ENCODE measurements around the gene NPB.

NPB gene

DNA sequence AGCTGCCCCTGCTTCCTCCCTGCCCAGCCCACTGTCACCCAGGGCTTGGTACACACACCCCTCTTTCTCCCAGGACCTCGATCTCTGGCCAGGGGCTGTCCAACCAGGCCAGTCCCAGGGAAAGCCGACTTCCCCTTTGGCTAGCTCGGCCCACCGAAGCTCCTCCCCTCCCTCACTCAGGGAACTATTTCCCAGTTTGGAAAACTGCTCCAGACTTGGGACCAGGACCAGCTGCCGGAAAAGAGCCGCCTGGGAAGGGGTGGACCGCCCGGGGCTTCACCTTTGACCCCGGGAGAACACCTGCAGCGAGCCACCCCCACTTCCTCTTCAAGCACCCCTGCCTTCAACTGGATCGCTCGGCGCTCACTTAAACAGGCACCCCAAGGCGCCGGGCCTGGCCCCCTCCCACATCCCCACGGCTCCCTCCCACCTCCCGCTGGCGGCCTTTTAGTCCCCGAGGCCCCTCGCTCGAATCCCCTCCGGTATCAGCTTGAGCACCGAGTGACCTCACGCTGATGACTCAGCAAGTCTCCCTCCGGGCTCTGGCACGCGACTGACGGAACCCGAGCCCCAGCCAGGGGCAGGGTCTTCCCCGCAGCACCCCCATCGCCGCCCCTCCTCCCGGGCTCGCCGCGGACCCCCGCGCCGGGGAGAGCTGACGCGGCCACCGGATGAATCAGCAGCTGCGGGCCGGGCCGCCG lies 24.6 kb downstream of the NPB start:
- peak; percentile 77 to 84 for DNase-seq

DNA sequence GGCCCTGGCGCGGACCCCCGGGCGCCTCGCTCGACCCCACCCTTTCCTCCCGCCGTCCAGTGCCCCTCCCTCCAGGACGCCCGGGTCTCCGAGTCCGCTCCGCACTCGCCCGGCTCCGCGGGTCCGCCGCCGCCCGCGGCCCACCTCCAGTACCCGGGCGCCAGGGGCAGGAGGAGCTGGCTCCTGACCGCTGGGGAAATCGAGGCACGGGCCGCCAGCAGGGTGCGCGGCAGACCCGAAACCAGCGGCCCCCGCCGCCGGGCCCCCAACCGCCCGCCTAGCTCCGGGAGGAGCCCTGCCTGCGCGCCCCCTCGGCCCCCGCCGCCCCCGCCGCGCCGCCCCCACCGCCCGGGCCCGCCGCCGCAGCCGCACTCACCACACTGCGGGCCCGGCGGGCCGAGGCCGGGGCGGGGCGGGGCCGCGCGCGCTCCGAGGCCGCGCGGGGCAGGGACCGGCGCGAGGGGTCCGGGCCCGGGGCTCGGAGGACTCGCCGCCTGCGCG lies 25.2 kb downstream of the NPB start:
- no peak for DNase-seq

DNA sequence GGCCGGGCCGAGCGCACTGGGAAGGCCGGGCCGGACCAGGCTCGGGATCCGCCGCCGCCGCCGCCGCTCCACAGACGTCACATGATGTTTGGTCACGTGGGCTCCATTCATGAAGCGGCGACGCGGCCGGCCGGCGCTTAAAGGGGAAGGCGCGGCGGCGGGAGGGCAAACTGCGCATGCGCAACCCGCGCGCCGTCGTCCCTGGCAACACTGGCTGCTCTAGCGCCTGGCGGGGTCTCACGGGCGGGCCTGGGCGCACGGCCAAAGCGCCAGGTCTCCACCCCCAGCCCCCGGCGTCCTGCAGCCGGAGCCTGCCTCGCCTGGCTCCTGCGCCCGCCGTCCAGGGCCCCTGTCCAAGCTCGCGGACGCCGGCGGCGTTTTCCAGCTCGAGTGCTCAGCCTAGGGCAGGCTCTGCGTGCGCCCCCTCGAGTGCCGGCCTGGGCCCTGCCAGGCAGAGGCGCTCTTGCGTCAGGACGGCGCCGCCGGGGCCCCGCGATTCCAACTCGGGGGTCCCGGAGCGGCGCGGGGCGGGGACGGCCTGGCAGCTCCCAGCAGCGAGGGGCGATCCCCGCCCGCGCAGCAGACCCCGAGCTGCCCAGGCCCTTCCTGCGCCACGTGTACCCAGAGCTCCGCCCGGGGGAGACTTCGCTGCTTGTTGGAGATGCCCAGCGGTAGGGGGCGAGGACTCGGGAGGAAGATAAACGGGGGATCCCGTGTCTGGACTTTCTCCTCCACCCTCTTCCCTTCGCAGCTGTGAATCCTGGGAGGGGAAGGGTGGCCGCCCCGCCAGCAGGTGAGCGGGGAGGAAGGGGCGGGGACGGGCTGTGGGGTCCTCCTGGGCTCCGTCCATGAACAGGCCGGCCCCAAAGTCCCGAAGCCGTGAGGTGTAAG lies 25.9 kb downstream of the NPB start, which contains the start of gene MAFG:
TSS of gene MAFG (minus strand) at position 83 of the 891 bp plus-strand sequence. CDS start 4,550 bp downstream, outside the sequence.
- peak; percentile 91 to 95 for DNase-seq

DNA sequence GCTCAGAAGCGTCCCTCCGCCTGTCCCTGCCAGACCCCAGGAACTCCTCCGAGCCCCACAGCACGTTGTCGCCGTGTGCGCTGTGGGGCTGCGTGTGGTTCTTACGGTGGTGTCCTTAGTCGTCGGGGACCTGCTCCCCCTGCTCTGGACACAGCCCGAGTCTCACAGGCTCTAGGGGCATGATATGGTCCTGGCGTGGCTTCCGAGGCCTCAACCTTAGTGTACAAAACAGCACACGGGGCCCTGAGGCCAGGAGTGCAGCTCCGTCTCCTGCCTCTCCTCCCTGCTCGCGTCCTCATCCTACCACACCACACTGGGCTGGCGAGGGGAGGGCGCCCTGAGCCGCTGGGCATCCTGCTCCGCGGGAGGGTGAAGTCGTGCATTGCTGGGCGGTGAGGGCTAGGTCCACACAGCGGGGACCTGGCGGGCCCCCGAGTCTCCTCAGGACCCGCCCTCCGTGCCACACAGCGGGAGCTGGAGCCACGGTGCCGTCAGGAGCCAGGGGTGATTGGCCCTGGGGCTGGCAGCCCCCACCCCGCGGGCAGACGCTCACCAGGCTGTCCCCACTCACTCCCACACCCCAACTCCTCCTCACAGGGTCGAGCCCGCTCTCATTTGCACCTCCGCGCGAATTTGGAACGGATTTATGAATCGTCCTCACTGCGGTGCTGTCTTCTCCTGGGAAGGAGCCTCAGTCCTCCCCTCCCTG lies 26.7 kb downstream of the NPB start:
- DNase-seq = no peak

DNA sequence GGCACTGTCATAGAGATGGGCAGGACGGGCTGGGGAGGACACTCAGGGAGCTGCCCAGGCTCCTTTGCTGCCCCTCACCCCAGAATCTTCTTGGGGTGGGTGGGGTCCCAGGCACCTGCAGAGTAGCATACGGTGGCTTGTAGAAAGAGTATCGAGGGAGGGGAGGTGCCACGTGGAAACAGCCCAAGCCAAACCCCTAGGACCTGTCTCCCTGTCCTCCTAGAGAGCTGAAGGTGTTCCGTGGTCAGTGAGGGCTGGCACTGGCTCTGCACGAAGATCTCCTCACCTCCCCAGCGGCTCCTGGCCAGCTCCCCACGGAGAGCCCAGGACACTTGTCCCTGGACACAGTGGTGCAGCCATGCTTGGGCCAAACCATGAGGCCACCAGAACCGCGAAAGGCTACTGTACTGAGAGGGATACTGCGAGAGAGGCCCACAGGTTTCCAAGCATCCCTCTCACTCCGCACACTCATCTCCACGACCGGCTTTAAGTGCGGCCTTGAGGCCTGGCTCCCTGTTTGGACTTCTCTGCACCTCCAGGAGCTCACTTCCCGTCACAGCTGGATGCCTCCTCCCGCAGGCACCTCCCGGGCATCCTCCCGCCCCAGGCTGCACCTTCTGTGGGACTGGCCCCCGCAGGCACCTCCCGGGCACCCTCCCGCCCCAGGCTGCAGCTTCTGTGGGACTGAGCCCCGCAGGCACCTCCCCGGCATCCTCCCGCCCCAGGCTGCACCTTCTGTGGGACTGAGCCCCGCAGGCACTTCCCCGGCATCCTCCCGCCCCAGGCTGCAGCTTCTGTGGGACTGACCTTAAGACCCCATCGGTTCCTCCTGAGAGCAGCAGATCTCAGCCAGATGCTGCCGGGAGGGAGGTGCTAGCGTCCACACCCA lies 27.5 kb downstream of the NPB start:
- no peak for DNase-seq

DNA sequence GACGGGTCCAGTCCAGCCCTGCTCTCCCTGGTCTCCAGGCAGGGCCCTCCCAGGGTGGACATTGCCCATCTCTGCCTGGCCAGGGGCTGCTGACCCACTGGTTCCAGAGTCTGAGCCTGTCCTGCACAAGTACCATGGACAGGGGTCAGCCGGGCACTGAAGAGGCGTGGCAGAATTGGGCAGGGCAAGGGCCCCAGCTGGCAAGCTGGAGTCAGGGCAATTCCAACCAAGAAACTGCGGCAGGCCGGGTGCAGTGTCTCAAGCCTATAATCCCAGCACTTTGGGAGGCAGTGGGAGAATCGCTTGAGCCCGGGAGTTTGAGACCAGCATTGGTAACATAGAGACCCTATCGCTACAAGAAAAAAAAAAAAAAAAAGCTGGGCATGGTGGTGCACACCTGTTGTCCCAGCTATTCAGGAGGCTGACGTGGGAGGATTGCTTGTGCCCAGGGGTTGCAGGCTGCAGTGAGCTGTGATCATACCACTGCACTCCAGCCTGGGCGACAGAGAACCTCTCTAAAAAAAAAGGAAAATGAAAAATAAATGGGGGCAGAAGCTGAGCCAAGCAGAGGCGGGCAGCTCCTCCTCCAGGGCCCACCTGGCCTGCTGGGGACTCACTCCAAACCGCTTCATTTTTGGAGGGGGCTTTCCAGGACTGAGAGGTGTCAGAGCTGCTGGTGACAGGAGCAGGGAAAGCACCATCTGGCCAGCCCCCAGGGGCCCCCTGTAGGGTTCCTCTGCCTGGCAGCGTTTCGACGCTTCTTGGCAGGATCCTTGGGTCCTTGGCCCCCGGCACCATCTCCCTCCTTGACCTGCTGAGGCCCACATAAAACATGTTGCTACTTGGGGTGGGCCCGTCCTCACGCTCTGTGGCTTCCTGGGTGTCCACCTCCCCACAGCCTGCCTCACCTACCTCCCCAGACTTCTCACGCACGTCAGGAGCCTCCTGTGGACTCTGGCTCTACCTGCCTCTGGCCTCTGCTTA lies 28.4 kb downstream of the NPB start:
- DNase-seq = no peak

DNA sequence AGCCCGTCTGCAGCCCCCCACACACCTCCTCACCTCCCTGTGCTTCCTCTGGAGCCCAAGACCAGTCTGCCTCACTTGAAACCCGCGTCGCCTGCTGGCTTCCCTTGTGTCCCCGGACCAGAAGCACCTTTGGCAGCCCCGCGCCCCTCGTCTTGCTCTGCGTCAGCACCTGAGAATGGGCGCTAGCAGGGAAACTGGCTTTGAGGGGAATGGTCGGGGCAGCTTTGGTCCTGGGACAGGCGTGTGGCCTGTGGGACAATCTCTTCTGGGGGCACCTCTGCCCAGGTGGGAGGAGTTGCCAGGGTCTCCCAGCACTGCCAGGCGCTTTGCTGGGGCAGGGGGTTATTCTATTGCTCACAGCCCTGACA lies 29.1 kb downstream of the NPB start:
- DNase-seq = no peak

DNA sequence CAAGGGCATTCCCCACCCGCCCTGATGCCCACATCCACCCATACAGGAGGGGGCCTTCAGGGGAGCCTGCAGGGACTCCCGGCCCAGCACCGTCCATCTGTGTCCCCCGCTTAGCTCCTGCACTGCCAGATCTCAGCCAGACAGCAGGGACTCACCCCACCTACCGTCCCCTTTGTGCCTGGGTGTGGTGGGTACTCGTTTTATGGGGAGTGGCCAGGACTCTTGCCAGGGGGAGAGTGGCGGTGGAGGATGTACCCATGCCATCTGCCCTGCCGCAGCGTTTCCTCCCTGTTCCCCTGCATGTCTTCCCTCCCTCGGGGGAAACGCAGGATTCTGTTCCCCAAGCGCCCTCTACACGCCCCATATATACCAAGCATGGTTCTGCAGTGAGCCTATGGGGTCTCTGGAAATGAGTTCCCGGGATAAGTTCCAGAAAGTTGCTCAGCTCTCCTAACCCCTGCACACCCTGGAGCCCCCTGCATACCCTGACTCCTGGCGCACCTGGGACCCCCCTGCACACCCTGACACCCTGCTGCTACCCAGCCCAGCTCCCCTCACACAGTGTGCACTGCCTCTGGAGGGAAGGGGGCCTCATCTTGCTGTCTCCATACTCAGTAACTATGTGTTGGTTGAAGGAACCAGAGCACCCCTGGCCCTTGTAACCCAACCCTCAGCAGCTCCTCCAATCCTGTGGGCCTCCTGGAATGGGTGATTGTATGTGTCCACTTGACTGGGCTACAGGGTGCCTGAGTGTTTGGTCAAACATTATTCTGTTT lies 29.7 kb downstream of the NPB start:
- no peak for DNase-seq

DNA sequence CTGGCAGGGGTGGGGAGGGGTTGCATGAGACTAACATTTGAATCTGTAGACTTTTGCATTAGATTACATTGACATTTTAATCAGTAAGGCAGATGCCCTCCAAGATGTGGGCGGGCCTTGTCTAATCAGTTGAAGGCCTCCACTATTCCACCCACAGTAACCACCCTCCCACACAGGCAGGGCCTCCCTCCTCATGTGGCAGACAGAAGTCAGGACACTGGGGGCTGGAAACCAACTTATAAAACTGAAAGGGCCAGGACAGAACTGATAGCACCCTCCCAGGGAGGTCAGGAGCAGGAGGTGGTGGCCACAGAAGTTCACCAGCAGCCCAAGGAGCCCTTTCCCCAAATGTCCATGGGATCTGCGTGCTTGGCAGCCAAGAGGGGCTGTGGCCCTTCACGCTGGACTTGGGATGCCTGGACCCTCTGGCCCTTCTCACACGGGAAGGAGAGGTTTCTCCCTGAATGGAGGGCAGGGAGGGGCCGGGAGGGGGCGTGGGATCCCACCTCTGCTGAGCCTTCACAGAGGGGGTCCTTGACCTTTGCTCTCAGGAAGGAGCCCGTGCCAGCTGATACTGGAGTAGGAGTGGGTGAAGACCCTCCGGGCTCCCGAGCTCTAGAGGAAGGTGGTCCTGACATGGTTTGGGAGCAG lies 30.4 kb downstream of the NPB start:
- DNase-seq = no peak

DNA sequence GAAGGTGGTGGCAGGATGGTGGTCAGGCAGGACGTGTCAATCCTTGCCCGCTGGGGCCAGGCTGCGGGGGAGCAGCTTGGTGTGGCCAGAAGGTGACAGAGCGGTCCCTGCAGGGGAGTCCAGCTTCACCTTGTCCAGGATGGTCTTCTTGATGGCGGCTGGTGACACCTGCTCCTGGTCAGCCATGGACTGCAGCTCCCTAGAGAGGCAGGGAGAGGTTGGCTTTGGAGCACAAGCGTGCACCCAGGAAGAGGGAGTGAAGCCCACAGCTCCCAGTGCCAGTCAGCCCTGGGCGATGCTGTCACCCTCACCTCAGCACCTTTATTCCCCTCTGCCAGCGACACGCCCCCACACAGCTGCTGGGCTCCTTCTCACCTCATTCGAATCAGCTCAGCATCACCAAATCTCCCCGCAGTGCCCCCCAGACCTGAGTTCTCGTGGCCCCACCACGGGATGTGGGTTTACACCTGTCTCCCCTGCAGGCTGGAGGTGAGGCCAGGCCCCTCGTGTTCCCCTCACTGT lies 31.2 kb downstream of the NPB start:
- DNase-seq = no peak

DNA sequence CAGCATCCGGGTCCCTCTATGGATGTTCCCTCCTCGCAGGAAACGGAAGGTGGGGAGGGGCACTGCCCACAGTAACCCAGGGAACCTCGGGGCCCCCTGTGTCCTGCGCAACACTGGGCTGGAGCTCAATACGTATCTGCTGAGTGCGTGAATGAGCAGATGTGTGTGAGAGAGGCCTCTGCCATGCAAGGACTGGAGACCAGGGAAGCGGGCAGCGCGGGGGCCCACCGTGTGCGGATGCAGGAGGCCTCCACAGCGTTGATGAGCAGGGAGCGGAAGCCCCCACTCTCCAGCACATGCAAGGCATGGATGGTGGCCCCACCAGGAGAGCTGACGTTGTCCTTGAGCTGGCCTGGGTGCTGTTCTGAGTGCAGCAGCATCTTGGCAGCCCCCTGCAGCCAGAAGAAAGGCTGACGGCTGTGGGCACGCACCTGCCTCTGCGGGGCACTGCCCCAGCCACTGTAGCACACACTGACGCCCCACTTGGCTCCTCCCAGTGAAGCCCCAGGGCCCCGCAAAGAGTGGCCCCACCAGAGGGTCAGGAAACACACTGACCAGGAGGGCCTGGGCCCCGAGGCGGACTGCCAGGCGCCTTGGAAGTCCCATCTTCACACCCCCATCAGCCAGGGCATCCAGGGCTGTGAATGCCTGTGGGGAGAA lies 32.2 kb downstream of the NPB start:
- DNase-seq = no peak

DNA sequence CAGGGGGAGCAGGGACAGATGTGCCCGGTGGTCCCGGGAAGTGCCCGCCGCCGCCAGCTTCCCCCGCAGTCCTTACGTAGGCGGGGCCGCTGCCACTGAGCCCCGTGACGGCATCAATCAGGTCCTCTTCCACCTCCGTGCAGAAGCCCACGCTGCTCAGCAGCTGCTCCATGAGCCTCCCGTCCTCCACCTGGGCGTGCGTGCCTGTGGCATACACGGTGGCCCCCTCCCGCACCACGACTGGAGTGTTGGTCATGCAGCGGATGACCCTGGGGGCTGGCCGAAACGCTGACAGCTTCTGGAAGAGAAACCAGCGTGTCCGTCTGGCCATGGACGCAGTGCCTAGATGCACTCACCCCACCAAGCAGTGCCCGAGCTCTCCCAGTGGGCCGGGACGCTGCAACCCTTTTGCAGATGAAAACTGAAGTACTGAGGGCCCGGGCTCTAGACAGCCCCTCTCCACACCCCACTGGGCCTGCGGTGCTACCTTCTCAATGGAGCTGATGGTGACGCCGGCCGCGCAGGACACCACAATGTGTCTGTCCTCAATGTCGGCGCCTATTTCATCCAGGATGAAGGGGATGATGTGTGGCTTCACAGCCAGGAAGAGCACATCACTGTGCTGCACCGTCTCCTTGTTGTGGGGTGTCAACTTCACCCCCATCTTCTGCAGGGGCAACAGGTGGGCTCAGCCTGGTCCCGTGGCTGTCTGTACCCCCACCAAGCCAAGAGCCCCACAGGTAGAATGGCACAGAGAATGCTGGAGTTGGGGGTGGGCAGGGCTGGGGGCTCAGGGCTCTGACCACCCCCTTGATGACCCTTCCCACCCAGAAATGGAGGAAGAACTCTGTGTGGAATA lies 33.0 kb downstream of the NPB start:
- no peak for DNase-seq

DNA sequence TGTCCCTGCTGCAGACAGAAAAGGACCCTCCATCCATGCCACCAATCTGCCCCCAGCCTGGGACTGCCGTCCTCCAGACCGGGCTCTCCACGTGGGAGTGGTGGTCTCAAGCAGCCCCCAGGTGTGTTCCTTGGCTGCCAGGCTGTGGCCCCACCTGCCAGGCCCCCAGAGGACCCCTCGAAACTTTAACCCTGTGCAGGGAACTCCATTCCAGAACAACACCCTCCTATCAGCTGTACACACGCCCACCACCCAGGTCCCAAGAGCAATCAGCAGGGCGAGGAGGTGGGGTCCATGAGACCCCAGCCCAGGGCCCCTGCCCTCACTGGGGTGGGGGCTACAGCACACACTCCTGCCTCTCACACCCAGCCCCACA lies 33.7 kb downstream of the NPB start:
- DNase-seq = no peak

DNA sequence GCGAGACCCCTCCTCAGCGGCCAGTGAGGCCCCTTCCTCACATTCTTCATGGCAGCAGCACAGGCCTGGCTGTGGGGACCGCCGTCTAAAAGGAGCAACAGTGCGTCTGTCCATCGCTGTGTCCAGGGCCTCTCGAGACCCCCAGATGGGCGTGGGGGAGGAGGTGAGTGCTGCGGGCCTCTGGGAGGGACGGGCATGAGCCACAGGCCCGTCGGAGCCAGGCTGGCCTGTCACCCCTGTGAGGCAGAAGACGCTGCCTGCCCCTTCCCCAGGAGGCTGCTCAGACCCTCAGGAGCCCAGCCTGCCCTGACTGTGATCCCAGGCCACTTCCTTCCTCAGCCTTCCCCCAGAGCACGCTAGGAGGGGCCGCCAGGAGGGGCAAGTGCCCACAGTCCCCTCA lies 37.2 kb downstream of the NPB start:
- no peak for DNase-seq

DNA sequence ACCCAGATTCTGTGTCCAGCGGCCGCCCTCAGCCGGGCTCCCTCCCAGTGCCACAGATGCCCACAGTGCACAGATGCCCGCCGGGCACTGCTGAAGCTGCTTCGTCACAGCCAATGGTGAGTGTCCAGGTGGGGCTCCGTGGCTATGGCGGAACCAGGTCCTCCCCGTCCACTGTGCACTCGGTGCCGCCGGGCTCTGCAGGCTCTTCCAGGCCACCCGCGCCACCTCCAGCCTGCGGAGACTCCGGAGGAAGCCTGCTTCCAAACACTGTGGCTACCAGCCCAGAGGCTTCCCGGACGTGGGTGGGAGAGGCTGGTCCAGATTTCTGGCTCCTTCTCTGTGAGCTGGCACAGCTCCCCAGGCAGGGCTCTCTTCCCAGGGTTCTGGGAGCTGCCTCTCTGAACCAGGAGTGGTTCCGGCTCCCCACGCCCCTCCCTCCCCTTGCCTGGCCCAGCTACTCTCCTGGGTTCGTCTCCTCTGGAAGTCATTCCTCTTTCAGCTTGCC lies 37.9 kb downstream of the NPB start:
- no peak for DNase-seq

DNA sequence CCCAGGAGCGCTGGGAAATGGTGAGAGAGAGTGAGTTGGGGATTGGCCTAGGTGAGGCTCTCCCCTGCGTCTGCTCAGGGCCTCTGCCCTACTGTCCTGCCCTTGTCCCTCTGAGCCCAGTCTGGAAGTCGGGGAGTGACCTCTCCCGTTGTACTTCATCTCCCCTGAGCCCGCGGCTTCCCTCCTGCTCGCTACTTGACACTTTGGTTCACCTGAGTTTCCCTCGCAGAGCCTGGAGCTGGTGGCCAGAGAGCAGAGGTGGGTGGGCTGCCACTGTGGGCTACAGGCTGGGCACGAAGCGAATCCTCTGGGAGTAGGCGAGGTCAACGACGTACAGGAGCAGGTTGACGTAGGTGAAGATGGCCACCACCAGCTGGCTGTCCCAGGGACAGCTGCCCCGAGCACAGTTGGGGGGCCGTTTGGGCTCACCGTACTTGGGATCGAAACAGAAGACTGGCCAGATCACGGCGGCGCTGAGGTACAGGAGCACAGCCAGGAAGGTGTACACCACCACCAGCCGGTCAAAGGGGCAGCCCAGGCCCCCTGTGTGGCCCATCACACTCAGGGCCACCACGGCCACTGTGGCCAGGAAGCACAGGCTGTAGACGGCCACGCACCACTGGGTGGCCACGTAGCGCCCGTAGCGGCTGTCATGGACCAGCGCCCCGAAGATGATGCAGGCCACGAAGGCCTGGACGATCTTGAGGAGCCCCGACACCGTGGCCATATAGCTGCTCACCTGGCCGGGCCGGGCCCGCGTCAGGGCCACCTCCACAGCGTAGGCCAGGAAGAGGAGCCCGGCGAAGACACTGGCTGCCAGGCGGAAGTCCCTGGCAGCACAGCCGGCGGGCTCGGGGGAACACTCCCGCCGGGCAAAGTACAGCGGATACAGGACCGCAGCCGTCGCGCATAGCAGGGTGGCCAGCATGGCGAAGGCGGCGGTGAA lies 38.8 kb downstream of the NPB start:
- no peak for DNase-seq

Data from inflammatory macrophage (primary cell).